Nephron progenitor cell (in vitro differentiated cells): ENCODE measurements around the gene NCS1.

Experiments
- DNase-seq: peaks from one replicate; pipeline ENCODE4 v3.0.0; 2021
- H3K27ac Mint-ChIP-seq: 2 replicates; pipeline ENCODE4 v1.8.0; 2021; ENCODE audit warnings: mild to moderate bottlenecking, moderate library complexity, mixed read lengths
- H3K27me3 Mint-ChIP-seq: 2 replicates; pipeline ENCODE4 v1.8.0; 2021; ENCODE audit warnings: mild to moderate bottlenecking, low read depth, mixed read lengths; ENCODE audit not compliant: poor library complexity
- H3K36me3 Mint-ChIP-seq: 2 replicates; pipeline ENCODE4 v1.8.0; 2021; ENCODE audit warnings: low read depth, mixed read lengths
- H3K4me1 Mint-ChIP-seq: 2 replicates; pipeline ENCODE4 v1.8.0; 2021; ENCODE audit warnings: mixed read lengths
- H3K4me3 Mint-ChIP-seq: 2 replicates; pipeline ENCODE4 v1.8.0; 2021; ENCODE audit warnings: mild to moderate bottlenecking, moderate library complexity, mixed read lengths
- H3K9me3 Mint-ChIP-seq: 2 replicates; pipeline ENCODE4 v1.8.0; 2021; ENCODE audit warnings: mild to moderate bottlenecking, moderate library complexity, mixed read lengths
- TF ChIP-seq, protein P1 (sequence below): fragments of 200-600 bp; sonication (generic); IDR thresholded peaks from 2 replicates; pipeline ENCODE4 v1.5.0; 2021; ENCODE audit warnings: antibody characterized with exemption

NCS1 gene

DNA sequence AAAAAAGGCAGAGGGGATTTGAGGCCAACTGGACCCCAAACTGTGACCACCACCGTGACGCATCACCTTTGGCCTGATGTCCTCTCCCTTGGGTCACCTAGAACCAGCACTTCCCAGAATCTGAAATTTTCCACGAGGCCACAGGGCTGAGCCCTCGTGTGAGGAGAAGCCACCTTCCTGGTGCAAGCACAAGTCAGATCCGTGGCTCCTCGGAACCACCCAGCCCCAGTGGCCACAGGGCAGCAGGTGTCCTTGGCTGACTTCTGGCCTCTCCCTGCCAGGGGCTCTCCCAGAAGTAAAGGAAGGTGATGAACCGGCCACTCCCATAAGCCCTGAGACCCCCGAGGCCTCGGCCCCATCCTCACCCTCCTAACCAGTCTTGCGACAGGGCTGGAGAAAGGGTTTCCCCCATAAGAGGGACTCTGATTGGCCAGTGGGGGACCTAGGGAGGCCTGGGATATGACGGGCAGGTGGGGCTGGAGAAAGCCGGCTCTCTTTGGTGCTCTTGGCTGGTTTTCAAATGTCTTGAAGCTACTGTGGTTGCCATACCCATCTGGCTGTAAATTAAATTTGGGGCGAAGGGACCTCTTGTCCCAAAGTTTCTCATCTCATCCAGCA lies 72.5 kb downstream of the NCS1 start:
- Mint-ChIP-seq H3K36me3 (no peaks in the 10 kb centered on the region), H3K27me3 (peaks cover 28% of the 10 kb centered on the region), H3K4me3 (no peak overlapping the region), H3K9me3 (no peaks in the 10 kb centered on the region), H3K4me1 (peaks cover 17% of the 10 kb centered on the region), H3K27ac (no peak overlapping the region)
- TF ChIP-seq, protein P1, sequence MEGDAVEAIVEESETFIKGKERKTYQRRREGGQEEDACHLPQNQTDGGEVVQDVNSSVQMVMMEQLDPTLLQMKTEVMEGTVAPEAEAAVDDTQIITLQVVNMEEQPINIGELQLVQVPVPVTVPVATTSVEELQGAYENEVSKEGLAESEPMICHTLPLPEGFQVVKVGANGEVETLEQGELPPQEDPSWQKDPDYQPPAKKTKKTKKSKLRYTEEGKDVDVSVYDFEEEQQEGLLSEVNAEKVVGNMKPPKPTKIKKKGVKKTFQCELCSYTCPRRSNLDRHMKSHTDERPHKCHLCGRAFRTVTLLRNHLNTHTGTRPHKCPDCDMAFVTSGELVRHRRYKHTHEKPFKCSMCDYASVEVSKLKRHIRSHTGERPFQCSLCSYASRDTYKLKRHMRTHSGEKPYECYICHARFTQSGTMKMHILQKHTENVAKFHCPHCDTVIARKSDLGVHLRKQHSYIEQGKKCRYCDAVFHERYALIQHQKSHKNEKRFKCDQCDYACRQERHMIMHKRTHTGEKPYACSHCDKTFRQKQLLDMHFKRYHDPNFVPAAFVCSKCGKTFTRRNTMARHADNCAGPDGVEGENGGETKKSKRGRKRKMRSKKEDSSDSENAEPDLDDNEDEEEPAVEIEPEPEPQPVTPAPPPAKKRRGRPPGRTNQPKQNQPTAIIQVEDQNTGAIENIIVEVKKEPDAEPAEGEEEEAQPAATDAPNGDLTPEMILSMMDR: no peak
- DNase-seq: no peak

DNA sequence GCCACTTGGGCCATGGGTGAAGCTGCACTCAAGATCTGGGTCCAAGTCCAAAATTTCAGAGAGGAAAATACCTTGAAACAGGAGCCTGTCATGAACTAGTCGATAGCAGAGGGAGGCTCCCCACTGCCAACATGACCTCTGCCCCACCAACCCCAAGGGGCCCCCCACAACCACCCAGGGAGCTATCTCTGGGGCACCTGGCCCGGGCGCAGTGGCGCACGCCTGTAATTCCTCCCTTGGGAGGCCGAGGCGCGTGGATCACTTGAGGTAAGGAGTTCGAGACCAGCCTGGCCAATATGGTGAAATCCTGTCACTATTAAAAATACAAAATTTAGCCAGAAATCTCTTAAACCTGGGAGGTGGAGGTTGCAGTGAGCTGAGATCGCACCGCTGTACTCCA lies 73.3 kb downstream of the NCS1 start:
- TF ChIP-seq, protein P1: no peak
- Mint-ChIP-seq H3K4me1 (peaks cover 14% of the 10 kb centered on the region), H3K27ac (no peak overlapping the region), H3K9me3 (peaks cover 4% of the 10 kb centered on the region), H3K4me3 (no peak overlapping the region), H3K36me3 (no peaks in the 10 kb centered on the region), H3K27me3 (peaks cover 34% of the 10 kb centered on the region)
- no peak for DNase-seq

DNA sequence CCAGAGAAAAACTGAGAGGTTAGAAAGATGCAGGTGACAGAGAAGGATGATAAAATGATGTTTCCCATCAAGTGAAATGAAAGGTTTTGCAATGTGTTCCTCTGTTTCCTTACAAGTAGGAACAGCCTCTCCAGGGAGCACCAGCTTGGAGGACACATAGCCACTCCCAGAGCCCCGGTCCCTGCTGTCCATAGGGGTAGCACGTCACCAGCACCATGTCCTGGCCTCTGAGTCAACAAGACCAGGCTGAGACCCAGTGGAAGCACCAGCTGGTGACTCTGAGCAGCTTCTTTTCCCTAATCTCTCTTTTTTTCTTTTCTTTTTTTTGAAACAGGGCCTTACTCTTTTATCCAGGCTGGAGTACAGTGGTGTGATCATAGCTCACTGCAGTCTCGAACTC lies 73.9 kb downstream of the NCS1 start:
- TF ChIP-seq, protein P1: no peak
- H3K27ac Mint-ChIP-seq: no peak overlapping the region
- H3K9me3 Mint-ChIP-seq: peaks cover 11% of the 10 kb centered on the region
- H3K4me3 Mint-ChIP-seq: no peak overlapping the region
- peaks cover 40% of the 10 kb centered on the region for H3K27me3 Mint-ChIP-seq
- DNase-seq: no peak
- no peaks in the 10 kb centered on the region for H3K36me3 Mint-ChIP-seq
- peaks cover 9% of the 10 kb centered on the region for H3K4me1 Mint-ChIP-seq

DNA sequence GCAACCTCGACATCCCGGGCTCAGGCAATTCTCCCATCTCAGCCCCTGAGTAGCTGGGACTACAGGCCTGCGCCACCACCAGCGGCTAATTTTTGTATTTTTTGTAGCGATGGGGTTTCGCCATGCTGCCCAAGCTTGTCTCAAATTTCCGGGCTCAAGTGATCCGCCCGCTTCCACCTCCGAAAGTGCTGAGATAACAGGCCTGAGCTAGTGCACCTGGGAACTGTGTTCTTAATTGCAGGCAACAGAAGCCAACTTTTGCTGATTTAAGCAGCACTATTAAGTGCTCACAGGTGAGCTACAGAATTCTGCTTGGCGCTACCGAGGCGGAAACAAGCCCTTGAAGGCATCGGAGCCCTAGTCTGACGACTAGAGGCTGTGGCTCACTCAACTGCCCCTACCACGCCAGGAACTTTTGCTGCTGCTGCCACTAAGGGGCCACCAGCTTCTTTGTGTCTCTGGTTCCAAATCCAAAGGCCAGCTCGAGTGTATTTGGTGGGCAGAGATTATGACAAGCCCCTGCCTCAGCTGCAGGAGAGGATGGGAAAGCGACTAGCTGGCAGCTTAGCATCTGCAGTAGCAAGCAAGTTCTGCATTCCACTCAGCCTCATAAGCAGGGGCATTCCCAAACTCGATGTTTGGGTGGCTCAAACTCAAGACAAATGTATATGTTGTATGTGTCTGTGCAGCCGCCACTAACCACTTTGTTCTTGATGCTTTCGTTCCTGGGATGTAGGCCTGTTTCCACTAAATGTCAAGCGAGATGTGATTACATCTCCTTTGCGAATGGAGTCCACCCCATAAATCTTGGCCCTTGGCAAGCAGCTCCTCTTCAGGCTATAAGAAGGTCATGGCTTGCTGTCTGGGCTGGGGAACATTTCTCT lies 82.8 kb downstream of the NCS1 start:
- Mint-ChIP-seq H3K9me3 (peaks cover 12% of the 10 kb centered on the region), H3K27ac (peak overlapping the region; percentile 66), H3K36me3 (no peaks in the 10 kb centered on the region), H3K27me3 (peaks cover 31% of the 10 kb centered on the region), H3K4me1 (peaks cover 23% of the 10 kb centered on the region), H3K4me3 (no peak overlapping the region)
- TF ChIP-seq, protein P1: no peak
- no peak for DNase-seq

DNA sequence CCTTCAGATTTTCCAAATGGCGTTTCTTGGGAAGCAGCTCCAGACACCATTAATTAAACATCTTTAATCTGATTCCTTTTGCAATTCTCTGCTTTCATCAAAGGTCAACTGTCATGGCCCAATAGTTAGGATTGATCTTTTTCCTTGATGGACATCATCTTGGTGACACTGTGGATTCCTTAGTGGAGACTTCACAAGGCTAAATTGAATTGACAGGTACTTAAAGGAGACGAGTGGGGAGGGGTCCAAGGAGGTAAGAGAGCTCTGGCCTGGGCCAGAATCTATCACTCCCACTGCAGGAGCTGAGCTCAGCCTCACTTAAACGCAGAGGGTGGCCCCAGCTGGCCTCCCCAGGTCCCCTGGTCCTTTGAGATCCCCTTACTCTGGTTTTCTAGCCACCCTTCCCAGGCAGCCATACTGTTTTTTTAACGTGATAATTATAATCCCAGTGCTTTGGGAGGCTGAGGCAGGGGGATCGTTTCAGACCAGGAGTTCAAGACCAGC lies 83.5 kb downstream of the NCS1 start:
- no peak for DNase-seq
- no peaks in the 10 kb centered on the region for H3K36me3 Mint-ChIP-seq
- peaks cover 28% of the 10 kb centered on the region for H3K27me3 Mint-ChIP-seq

More for the DNA sequence above, 83.5 kb downstream of the NCS1 start:
- peaks cover 29% of the 10 kb centered on the region for H3K4me1 Mint-ChIP-seq
- peak overlapping the region; percentile 66 for H3K27ac Mint-ChIP-seq
- peaks cover 6% of the 10 kb centered on the region for H3K9me3 Mint-ChIP-seq
- TF ChIP-seq, protein P1: no peak
- H3K4me3 Mint-ChIP-seq: no peak overlapping the region
